ENCODE measurements around the gene PCDHGB4. TPM values are rescaled to one million over a fixed set of nuclear protein-coding genes. Genes with fewer than 3 reads are reported as not detected.

PCDHGB4 gene
- total RNA-seq, 2 experiments from 2014 or later, result 6.9 to 9.3 TPM

DNA sequence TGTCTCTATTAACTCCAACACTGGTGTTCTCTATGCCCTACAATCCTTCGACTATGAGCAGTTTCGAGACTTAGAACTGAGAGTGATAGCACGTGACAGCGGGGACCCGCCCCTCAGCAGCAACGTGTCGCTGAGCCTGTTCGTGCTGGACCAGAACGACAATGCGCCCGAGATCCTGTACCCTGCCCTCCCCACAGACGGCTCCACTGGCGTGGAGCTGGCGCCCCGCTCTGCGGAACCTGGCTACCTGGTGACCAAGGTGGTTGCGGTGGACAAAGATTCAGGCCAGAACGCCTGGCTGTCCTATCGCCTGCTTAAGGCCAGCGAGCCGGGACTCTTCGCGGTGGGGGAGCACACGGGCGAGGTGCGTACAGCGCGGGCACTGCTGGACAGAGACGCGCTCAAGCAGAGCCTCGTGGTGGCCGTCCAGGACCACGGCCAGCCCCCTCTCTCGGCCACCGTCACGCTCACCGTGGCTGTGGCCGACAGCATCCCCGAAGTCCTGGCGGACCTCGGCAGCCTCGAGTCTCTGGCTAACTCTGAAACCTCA lies 35.3 kb downstream of the PCDHGB4 start:
- no peak overlapping the region for H3K4me2 ChIP-seq (ENCODE audit: low read length)
- H3K79me2 ChIP-seq (ENCODE audit: insufficient read depth, low read depth, low read length), result no peaks in the 10 kb centered on the region
- intact Hi-C loops (cut with micrococcal nuclease; ENCODE audit: unreplicated experiment), result no loop called here
- no peaks in the 10 kb centered on the region for H3K9me2 ChIP-seq (ENCODE audit: insufficient read depth, low read length)
- no peak overlapping the region for H3K27ac ChIP-seq (ENCODE audit: low read depth, low read length, poor library complexity, severe bottlenecking)
- CTCF ChIA-PET (ENCODE audit: unreplicated experiment), result no interaction called here
- H2AFZ ChIP-seq (ENCODE audit: low read length), result no peak overlapping the region
- peaks cover 7% of the 10 kb centered on the region for H3K4me1 ChIP-seq (ENCODE audit: insufficient read depth, low read length, poor library complexity, severe bottlenecking)
- POLR2A ChIA-PET, result interaction anchor here (0.6 to 0.7 kb wide), 3 partner anchors 53 to 81 kb away, joined by 3 read pairs; no protein-coding TSS in a partner anchor
- no peaks in the 10 kb centered on the region for H4K20me1 ChIP-seq (ENCODE audit: insufficient read depth, low read length)
- no peak for DNase-seq (ENCODE audit: low spot score)
- H3K9me3 ChIP-seq (ENCODE audit: low read length), result no peaks in the 10 kb centered on the region
- no TSS peak for BruUV-seq (replicated peaks)
- no peak overlapping the region for H3K4me3 ChIP-seq (ENCODE audit: low read depth, low read length, poor library complexity, severe bottlenecking)
- no peaks in the 10 kb centered on the region for H3K36me3 ChIP-seq (ENCODE audit: insufficient read depth, low read length)
- TF ChIP-seq, protein P1, sequence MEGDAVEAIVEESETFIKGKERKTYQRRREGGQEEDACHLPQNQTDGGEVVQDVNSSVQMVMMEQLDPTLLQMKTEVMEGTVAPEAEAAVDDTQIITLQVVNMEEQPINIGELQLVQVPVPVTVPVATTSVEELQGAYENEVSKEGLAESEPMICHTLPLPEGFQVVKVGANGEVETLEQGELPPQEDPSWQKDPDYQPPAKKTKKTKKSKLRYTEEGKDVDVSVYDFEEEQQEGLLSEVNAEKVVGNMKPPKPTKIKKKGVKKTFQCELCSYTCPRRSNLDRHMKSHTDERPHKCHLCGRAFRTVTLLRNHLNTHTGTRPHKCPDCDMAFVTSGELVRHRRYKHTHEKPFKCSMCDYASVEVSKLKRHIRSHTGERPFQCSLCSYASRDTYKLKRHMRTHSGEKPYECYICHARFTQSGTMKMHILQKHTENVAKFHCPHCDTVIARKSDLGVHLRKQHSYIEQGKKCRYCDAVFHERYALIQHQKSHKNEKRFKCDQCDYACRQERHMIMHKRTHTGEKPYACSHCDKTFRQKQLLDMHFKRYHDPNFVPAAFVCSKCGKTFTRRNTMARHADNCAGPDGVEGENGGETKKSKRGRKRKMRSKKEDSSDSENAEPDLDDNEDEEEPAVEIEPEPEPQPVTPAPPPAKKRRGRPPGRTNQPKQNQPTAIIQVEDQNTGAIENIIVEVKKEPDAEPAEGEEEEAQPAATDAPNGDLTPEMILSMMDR (conservative IDR thresholded peaks at IDR 0.05; ENCODE audit: low read length), result no peak
- no peak for TF ChIP-seq EZH2phosphoT487 (IDR thresholded peaks at IDR 0.05; ENCODE audit: borderline replicate concordance, low read depth, low read length)

DNA sequence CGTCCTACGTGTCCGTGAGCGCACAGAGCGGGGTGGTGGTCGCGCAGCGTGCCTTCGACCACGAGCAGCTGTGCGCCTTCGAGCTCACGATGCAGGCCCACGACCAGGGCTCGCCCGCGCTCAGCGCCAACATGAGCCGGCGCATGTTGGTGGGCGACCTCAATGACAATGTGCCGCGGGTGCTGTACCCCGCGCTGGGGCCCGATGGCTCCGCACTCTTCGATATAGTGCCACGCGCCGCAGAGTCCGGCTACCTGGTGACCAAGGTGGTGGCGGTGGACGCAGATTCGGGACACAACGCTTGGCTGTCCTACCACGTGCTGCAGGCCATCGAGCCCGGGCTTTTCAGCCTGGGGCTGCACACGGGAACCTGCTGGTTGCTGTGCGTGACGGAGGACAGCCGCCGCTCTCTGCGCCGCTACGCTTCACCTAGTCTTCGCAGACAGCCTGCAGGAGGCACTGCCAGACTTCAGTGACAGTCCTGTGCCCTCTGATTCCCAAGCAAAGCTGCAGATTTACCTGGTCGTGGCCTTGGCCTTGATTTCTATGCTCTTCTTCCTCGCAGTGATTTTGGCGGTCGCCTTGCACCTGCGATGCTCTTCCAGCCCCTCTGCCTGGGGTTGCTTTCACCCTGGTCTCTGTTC lies 40.4 kb downstream of the PCDHGB4 start:
- Histone ChIP-seq H3K4me1 (ENCODE audit: insufficient read depth, low read length, poor library complexity, severe bottlenecking) (no peaks in the 10 kb centered on the region), H3K9me3 (ENCODE audit: low read length) (no peaks in the 10 kb centered on the region), H3K36me3 (ENCODE audit: insufficient read depth, low read length) (no peaks in the 10 kb centered on the region), H3K27ac (ENCODE audit: low read depth, low read length, poor library complexity, severe bottlenecking) (no peak overlapping the region), H3K9me2 (ENCODE audit: insufficient read depth, low read length) (no peaks in the 10 kb centered on the region), H3K4me3 (ENCODE audit: low read depth, low read length, poor library complexity, severe bottlenecking) (no peak overlapping the region), H3K4me2 (ENCODE audit: low read length) (no peak overlapping the region), H4K20me1 (ENCODE audit: insufficient read depth, low read length) (no peaks in the 10 kb centered on the region), H2AFZ (ENCODE audit: low read length) (no peak overlapping the region), H3K79me2 (ENCODE audit: insufficient read depth, low read depth, low read length) (no peaks in the 10 kb centered on the region)
- BruUV-seq (replicated peaks), result no TSS peak
- DNase-seq (ENCODE audit: low spot score), result no peak
- ChIA-PET CTCF (ENCODE audit: unreplicated experiment) (interaction anchor here (1.7 kb wide), 1 partner anchor 136 kb away, joined by 3 read pairs; no protein-coding TSS in a partner anchor), POLR2A (interaction anchor here (0.6 to 0.7 kb wide), 3 partner anchors 18 to 140 kb away, joined by 3 to 4 read pairs (median 4); no protein-coding TSS in a partner anchor)
- no peak for TF ChIP-seq EZH2phosphoT487 (IDR thresholded peaks at IDR 0.05; ENCODE audit: borderline replicate concordance, low read depth, low read length)
- TF ChIP-seq, protein P1 (conservative IDR thresholded peaks at IDR 0.05; ENCODE audit: low read length), result no peak
- intact Hi-C loops (cut with micrococcal nuclease; ENCODE audit: unreplicated experiment), result no loop called here
